DND-41 (cell line): ENCODE measurements around the gene SP100.
"Not testable (repeated sequence)": the region's sequence is repeated elsewhere in the genome, so short reads cannot be mapped to it uniquely, and the experiment has no call there.

ENCODE experiments used
- ATAC-seq: fragments of 200-7000 bp; cut with Tn5 transposase; 3 replicates; pipeline ENCODE4 v1.9.1; 2021; ENCODE audit warnings: low read depth; ENCODE audit not compliant: insufficient read depth
- DNase-seq: peaks from one replicate; pipeline ENCODE4 v3.0.0-alpha.2; 2020
- H2AFZ ChIP-seq: 2 replicates; pipeline ENCODE4 v1.6.0; 2012; ENCODE audit warnings: low read depth, low read length
- H3K27ac ChIP-seq: 2 replicates; pipeline ENCODE4 v1.5.1; 2012; ENCODE audit warnings: low read length, inconsistent platforms
- H3K27me3 ChIP-seq: fragments of 200-600 bp; sonication (generic); 2 replicates; pipeline ENCODE4 v1.6.0; 2012; ENCODE audit warnings: low read length, mild to moderate bottlenecking, inconsistent platforms; ENCODE audit not compliant: insufficient read depth, poor library complexity
- H3K36me3 ChIP-seq: 2 replicates; pipeline ENCODE4 v1.5.1; 2012; ENCODE audit warnings: low read length, inconsistent platforms; ENCODE audit not compliant: insufficient read depth
- H3K4me1 ChIP-seq: 2 replicates; pipeline ENCODE4 v1.5.1; 2012; ENCODE audit warnings: mild to moderate bottlenecking, low read length; ENCODE audit not compliant: insufficient read depth
- H3K4me2 ChIP-seq: 2 replicates; pipeline ENCODE4 v1.6.0; 2012; ENCODE audit warnings: mild to moderate bottlenecking, moderate library complexity, low read length, inconsistent platforms; ENCODE audit not compliant: insufficient read depth
- H3K4me3 ChIP-seq, 2 experiments: fragments of 200-600 bp in 1 of 2; shearing (Covaris generic) in 1 of 2; 2 replicates each; pipeline ENCODE4 v1.5.1; 2012 to 2016; ENCODE audit warnings: inconsistent platforms in 2 of 2, low read length in 2 of 2, mild to moderate bottlenecking in 2 of 2, low read depth in 1 of 2, moderate library complexity in 1 of 2
- H3K79me2 ChIP-seq: 2 replicates; pipeline ENCODE4 v1.6.0; 2012; ENCODE audit warnings: low read length, inconsistent platforms; ENCODE audit not compliant: insufficient read depth
- H3K9ac ChIP-seq: 2 replicates; pipeline ENCODE4 v1.6.0; 2012; ENCODE audit warnings: low read depth, mild to moderate bottlenecking, inconsistent platforms, low read length, moderate library complexity
- H3K9me3 ChIP-seq: 2 replicates; pipeline ENCODE4 v1.5.1; 2012; ENCODE audit warnings: low read length, moderate library complexity, mild to moderate bottlenecking, inconsistent platforms; ENCODE audit not compliant: insufficient read depth, severe bottlenecking
- H4K20me1 ChIP-seq: 2 replicates; pipeline ENCODE4 v1.6.0; 2012; ENCODE audit warnings: low read length; ENCODE audit not compliant: insufficient read depth
- EZH2 ChIP-seq: IDR thresholded peaks from 3 replicates; pipeline ENCODE4 v1.6.1; 2012; ENCODE audit warnings: borderline replicate concordance, low read depth, mild to moderate bottlenecking, moderate library complexity, low read length, inconsistent platforms; ENCODE audit not compliant: severe bottlenecking
- TF ChIP-seq, protein P1 (sequence below): IDR thresholded peaks from 2 replicates; pipeline ENCODE4 v1.5.1; 2012; ENCODE audit warnings: borderline replicate concordance, low read length, moderate library complexity, mild to moderate bottlenecking; ENCODE audit not compliant: poor library complexity, severe bottlenecking; ENCODE audit errors: extremely low read depth

SP100 gene

GRCh38 chr2:230475143-230475542 lies 59.1 kb downstream of the SP100 start:
- Histone ChIP-seq H3K9ac (no peak overlapping the region), H3K27ac (no peak overlapping the region), H3K79me2 (no peaks in the 10 kb centered on the region), H2AFZ (no peak overlapping the region), H3K4me1 (0 out of 2 replicates have a peak, but pooled peaks cover 5% of the 10 kb centered on the region), H3K4me3 (no peak overlapping the region), H3K9me3 (no peaks in the 10 kb centered on the region), H3K4me2 (no peak overlapping the region), H3K36me3 (peaks cover 22% of the 10 kb centered on the region; the same call in 1 of the 2 replicates), H3K27me3 (no peaks in the 10 kb centered on the region), H4K20me1 (no peaks in the 10 kb centered on the region)
- no peak for TF ChIP-seq EZH2
- TF ChIP-seq, protein P1, sequence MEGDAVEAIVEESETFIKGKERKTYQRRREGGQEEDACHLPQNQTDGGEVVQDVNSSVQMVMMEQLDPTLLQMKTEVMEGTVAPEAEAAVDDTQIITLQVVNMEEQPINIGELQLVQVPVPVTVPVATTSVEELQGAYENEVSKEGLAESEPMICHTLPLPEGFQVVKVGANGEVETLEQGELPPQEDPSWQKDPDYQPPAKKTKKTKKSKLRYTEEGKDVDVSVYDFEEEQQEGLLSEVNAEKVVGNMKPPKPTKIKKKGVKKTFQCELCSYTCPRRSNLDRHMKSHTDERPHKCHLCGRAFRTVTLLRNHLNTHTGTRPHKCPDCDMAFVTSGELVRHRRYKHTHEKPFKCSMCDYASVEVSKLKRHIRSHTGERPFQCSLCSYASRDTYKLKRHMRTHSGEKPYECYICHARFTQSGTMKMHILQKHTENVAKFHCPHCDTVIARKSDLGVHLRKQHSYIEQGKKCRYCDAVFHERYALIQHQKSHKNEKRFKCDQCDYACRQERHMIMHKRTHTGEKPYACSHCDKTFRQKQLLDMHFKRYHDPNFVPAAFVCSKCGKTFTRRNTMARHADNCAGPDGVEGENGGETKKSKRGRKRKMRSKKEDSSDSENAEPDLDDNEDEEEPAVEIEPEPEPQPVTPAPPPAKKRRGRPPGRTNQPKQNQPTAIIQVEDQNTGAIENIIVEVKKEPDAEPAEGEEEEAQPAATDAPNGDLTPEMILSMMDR: no peak
- ATAC-seq (no peak), DNase-seq (no peak)

GRCh38 chr2:230485801-230486341 lies 69.9 kb downstream of the SP100 start:
- no peak overlapping the region for H2AFZ ChIP-seq

DNA sequence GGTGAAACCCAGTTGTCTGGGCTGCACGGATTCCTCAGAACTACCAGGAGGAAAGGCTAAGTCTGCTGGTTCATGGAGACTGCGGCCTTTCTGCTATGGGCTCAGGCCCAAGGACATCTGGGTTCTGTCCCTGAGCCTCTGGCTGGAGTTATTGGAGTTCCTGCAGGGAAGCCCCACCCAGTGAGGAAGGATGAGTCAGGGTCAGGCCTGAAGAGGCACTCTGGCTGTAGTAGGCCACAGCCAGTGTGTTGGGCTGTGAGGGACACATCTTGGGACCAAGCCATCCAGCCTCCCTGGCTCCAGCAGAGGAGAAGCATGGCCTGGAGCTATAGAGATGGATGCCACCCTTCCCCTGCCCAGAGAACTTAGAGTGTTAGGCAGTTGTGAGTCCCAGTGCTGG lies 75.2 kb downstream of the SP100 start:
- not testable (repeated sequence) for H2AFZ ChIP-seq, H4K20me1 ChIP-seq, H3K9me3 ChIP-seq, DNase-seq, H3K4me2 ChIP-seq, H3K27ac ChIP-seq, ATAC-seq, H3K4me1 ChIP-seq, H3K79me2 ChIP-seq, H3K27me3 ChIP-seq, H3K9ac ChIP-seq, H3K4me3 ChIP-seq
- peaks cover 35% of the 10 kb centered on the region for H3K36me3 ChIP-seq

More at GRCh38 chr2:230485801-230486341, 69.9 kb downstream of the SP100 start:
- ATAC-seq: no peak
- no peak for TF ChIP-seq EZH2
- TF ChIP-seq, protein P1: no peak
- H3K9ac ChIP-seq: no peak overlapping the region
- DNase-seq: no peak
- H3K4me1 ChIP-seq: no peaks in the 10 kb centered on the region
- no peak overlapping the region for H3K4me3 ChIP-seq
- no peak overlapping the region for H3K4me2 ChIP-seq
- peaks cover 18% of the 10 kb centered on the region; the same call in 1 of the 2 replicates for H3K36me3 ChIP-seq
- no peaks in the 10 kb centered on the region for H4K20me1 ChIP-seq
- H3K9me3 ChIP-seq: no peaks in the 10 kb centered on the region
- H3K79me2 ChIP-seq: no peaks in the 10 kb centered on the region
- H3K27ac ChIP-seq: no peak overlapping the region
- H3K27me3 ChIP-seq: no peaks in the 10 kb centered on the region

GRCh38 chr2:230492107-230492506 lies 76.1 kb downstream of the SP100 start:
- ATAC-seq (no peak), DNase-seq (no peak)
- H3K4me2 ChIP-seq: no peak overlapping the region
- no peak overlapping the region for H3K4me3 ChIP-seq
- no peak overlapping the region for H3K9ac ChIP-seq
- H3K27ac ChIP-seq: no peak overlapping the region
- peaks cover 37% of the 10 kb centered on the region for H3K36me3 ChIP-seq
- H3K4me1 ChIP-seq: no peaks in the 10 kb centered on the region
- H4K20me1 ChIP-seq: no peaks in the 10 kb centered on the region
- no peaks in the 10 kb centered on the region for H3K79me2 ChIP-seq
- no peaks in the 10 kb centered on the region for H3K9me3 ChIP-seq
- TF ChIP-seq, protein P1: no peak
- no peak for TF ChIP-seq EZH2
- H2AFZ ChIP-seq: no peak overlapping the region
- H3K27me3 ChIP-seq: no peaks in the 10 kb centered on the region
